Measurements from ENCODE around the gene C15orf61.

GRCh38 chr15:67515090-67515489 lies 5.8 kb upstream of the C15orf61 start:
- TF ChIP-seq CTCF (IDR thresholded peaks at IDR 0.05 in 4 of 5, conservative IDR thresholded peaks at IDR 0.05 in 1 of 5): no peak
- no peak for TF ChIP-seq POLR2A (IDR thresholded peaks at IDR 0.05)
